HG03097 (cell line): Measurements from ENCODE around the gene SMG7.

ENCODE experiments used
- ATAC-seq: cut with Tn5 transposase; IDR thresholded peaks from one replicate; pipeline ENCODE4 v1.9.1; 2021; ENCODE audit not compliant: unreplicated experiment, low FRiP score

Gene SMG7

DNA sequence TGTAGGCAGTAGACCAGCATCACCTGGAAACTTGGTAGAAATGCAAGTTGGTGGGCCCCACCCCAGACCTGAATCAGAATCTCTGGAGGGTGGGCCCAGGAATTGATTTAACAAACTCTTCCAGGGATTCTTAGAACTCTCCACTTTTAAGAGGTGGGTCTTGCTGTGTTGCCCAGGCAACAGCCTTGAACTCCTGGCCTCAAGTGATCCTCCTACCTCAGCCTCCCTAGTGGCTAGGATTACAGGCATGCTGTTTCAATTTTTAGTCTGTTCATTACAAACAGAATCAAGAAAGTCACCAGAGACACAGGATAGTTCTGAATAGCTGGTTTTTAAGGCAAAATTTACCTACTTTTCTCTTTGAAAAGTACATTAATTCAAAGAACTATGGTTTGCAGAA, 86.8 kb downstream of the SMG7 start:
- ATAC-seq: no peak

DNA sequence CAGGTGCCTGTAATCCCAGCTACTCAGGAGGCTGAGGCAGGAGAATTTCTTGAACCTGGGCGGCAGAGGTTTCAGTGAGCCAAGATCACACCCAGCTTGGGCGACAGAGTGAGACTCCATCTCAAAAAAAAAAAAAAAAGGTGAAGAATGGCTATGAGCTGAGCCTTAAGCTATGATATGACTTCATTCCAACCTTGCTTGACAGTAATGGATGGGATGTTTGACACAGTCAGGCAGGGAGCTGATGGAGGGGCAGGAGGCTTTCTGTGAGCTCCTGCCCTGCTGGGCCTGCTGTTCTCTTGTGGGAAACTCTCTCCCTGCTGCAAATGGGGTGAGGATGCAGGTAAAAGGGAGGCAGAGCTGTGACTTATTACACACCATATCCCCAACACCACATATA, 90.4 kb downstream of the SMG7 start:
- ATAC-seq: no peak

DNA sequence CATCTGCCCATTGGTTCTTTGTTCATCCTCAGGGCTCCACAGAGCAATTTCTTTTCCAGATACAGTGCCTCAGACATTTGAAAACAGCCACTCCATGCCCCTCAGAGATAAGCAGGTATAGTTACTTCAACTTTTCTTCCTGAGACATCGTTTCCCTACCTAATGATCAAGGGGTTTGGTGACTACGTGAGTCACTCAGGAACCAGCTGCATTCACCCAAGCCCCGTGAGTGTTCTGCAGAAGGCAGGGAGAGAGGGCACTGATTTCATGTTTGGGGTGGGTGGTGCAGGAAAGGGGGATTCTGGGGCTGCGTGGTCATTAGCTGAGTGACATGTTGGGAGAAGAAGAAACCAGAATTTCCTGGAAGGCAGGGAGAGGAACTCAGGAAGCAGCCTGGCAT, 93.0 kb downstream of the SMG7 start:
- no peak for ATAC-seq

DNA sequence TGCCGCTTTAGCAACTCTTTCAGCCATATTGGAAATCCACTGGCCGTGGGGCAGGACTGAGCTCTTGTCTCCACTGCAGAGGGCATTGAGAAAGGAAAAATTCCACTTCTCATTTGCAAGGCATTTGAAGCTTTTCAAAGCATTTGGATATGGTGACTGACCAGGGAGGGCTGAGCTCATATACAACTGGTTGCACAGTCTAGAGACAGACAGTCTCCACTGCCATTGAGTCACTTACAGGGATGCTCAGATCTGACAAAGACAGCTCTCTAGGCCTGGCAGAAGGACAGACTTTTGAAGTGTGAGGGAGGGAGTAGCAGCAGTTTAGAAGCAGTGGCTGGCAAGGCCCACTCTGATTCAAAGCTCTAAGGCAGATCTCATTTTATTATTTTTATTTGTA, 93.7 kb downstream of the SMG7 start:
- ATAC-seq: no peak

DNA sequence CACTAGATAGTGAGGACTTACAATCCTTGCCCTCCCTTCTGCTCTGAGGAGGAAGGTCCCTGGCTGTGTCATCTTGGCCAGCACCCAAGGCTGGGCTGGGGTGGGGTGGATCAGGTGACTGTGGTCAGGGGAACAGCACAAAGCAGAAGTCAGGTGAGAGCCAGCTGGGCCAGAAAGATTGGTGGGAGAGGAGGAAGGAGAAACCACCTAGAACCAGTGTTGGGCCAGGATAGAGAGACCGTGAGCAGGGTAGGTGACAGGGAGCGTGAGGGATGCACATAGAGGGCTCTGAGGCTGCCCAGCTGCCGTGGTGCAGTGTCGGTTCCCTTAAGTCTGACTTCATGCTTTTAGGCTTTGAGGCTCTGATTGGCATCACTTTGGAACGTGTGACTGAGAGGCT, 95.3 kb downstream of the SMG7 start:
- no peak for ATAC-seq

DNA sequence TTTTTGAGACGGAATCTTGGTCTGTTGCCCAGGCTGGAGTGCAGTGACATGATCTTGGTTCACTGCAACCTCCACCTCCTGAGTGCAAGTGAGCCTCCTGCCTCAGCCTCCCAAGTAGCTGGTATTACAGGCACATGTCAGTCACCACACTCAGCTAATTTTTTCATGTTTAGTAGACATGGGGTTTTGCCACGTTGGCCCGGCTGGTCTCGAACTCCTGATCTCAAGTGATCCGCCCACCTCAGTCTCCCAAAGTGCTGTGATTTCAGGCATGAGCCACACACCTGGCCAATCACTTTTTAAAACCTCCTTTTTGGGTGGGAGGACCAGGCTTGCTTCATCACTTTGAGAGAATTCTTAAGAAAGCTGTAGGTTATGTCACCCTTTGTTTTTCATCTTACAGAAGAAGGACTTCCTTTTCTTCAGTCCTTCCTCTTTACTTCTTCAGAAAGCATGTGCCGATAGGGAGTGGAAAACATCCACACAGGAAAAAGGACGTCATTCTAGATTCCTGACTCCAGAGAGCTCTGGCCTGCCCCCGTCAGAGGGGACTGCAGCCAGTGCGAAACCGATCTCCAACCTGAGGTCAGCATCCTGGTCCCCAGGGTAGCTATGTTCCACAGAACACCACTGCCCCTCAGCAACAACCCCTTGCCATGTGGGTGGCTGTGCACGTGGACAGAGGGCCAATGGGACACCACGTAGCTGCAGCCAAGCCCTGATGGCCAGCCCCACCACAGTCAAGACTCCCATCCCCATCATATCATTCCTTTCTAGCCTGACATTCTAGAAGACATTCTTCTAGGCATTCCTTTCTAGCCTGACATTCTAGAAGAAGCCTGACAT, 96.1 kb downstream of the SMG7 start:
- ATAC-seq: no peak

DNA sequence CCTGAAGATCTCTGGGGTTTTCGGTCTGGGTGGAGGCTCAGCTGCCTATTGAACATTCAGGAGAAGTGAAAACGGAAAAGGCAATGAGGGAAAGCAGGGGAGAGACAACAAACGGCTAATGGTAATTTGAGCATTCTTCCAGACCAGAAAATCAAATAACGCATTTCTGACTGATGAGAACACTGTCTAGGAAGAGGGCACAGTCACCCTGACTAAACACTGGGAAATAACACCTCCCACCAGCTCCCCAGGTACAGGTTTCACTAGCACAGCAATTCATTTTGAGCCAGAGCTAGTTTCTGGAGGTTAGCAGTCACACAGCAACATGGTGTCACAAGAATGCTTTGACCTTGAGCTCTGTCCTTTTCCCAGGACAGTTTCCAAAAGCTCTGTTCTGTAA, 96.8 kb downstream of the SMG7 start:
- ATAC-seq: no peak

DNA sequence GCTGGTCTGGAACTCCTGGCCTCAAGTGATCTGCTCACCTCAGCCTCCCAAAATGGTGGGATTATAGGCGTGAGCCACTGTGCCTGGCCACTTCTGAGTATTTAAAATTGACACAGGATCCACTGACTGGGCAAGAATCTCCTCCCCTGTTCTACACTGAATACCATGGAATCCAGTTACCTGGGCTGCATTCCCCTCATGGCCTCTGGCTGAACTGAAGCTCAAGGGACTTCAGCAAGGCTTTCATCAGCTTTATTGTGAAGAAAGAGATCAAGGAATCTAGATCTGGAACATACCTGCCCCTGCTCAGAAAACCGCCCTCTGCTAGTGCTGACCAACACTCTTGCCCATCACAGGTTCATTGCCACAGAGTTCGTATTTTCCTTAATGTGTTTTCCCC, 97.5 kb downstream of the SMG7 start:
- ATAC-seq: no peak

DNA sequence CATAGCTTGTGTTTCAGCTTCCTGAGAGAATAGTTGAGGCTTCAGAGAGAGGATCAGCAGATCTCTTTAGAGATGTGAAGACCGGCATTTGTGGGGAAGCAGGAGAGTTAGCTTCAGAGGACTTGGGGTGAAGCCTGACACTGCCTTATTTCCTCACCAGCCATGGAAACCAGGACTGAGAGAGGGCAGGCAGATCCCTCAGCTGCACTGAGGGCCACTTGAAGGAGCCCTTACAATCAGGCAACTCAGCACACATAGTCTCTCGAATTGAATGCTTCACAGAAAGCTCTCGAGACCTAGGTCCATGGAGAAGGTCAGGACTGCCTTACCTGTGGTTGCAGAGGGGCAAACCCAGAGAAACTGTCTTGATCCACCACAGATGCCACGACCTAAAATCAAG, 98.2 kb downstream of the SMG7 start:
- ATAC-seq: no peak

DNA sequence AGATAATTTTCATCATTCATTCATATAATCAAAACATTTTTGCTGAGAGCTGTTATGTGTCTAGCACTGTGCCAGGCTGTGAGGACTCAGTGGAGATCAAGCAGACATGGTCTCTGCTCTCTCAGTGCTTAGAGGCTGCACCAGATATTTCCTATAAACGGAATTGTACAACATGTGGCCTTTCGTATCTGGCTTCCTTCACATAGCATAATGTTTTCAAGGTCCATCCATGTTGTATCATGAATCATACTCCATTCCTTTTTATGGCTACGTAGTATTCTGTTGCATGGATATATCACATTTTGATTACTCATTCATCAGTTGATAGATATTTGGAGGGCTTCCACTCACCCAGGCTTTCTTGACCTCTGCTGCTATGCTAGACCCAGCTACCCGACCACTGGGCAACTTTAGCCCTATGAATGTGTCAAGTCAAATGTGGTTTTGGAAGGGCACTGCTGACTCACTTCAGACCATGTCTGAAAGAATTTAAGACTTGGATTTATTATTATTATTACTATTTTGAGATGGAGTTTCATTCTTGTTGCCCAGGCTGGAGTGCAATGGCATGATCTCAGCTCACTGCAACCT, 99.5 kb downstream of the SMG7 start:
- ATAC-seq: no peak

DNA sequence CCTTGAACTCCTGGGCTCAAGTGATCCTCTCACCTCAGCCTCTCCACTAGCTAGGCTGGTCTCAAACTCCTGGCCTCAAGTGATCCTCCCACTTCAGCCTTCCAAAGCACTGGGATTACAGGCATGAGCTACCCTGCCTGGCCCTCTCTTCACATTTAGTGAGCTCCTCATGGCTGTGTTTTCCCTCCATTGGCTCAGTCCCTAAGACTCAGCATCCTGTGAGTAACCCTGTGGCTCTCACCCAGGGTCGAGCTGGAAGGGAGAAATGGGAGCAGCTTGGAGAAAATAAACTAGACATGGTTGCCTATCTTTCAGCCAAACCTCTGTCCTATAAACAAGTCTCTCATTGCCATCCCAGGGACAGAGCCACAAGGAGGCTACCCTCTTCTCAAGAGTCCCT, 100.4 kb downstream of the SMG7 start:
- ATAC-seq: no peak

DNA sequence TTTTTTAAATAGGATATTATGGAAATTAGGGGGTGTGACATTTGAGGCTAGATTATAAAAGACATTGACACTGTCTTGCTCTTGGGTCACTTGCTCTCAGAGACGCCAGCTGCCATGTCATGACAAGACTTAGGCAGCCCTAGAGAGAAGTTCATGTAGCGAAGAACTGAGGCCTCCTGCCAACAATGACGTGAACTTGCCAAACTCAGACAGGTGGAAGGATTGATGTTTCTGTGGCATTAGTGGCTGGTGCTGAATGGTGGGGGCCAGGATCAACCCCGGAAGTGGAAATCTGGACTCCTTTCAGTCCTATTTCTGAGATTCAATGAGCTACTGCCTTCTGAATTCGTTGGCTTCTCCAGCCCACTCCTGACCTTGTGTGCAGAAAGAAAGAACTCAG, 103.3 kb downstream of the SMG7 start:
- no peak for ATAC-seq

DNA sequence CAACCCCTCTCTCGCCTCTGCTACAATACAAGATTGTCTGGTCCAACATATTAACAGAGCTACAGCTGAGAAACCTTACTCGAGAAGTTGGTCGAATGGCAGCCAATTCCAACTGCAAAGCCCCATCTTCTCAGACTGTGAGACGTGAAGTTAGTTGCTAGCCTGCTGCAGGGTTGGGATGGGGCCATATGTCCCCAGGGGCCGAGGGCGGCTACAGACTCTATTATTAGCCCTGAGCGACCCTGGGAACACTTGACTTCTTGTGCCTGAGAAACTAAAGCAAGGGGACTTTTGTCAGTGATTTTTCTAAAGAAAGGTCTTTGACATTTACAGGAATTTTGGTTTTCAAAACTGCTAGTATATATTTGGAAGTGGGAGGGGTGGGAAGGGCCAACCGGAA, 104.2 kb downstream of the SMG7 start:
- ATAC-seq: no peak

DNA sequence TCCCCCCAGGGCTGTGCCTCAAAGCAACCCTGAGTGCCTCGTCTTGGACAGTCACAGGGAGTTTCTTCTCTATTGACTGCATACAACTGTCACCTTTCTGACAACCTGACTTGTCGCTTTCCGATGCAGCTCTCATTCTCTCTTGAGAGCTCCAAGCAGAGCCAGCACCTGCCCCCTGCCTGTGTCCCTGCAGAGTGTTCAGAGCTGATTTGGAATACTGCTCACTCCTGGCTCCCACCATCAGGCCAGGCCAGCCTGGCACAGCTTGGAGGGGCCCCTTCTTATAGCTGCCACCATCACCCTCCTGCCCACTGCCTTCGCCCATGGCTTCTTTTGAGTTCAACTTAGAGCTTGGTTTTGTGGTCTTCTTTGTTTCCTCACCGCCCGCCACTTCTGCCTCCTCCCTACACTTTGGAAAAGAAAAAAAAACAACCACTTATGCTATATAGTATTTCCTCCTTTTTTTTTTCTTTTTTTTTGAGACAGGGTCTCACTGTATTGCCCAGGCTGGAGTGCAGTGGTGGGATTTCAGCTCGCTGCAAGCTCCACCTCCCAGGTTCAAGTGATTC, 105.7 kb downstream of the SMG7 start:
- no peak for ATAC-seq

DNA sequence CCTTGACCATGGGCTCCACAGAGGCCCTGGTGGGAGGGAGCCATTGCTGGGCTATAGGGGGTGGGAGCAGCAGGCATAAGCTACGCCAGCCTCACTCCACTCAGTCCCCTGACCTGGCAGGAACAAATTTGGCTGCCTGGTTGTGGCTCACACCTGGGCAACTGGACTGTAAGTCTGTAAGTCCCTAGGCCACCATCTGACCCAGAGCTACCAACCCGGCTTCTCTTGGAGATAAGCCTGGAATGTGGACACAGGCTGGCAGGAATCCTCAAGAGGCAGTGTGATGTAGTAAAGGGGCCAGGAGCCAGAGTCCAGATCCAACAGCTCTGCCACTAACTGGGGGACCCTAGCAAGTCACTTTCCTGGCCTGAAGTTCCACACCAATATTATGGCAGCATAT, 106.6 kb downstream of the SMG7 start:
- ATAC-seq: no peak

DNA sequence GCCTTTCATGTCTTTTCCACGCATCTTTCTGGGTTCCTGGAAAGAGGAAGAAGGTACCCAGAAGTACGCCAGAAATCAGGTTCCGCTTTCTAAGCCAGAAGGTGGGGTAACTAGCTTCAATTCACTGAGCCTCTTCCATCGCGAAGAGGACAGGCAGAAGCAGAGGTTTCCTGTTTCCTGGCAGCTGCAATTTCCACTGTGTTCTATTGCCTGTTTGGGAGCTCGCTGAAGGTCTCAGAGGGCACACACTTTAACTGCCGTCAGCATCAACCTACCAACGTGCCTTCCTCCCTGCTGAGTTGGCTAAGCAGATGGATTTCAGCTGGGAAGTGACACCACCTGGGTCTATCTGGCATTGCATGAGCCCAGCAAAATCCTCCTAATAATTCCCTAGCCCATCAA, 108.0 kb downstream of the SMG7 start:
- ATAC-seq: no peak

DNA sequence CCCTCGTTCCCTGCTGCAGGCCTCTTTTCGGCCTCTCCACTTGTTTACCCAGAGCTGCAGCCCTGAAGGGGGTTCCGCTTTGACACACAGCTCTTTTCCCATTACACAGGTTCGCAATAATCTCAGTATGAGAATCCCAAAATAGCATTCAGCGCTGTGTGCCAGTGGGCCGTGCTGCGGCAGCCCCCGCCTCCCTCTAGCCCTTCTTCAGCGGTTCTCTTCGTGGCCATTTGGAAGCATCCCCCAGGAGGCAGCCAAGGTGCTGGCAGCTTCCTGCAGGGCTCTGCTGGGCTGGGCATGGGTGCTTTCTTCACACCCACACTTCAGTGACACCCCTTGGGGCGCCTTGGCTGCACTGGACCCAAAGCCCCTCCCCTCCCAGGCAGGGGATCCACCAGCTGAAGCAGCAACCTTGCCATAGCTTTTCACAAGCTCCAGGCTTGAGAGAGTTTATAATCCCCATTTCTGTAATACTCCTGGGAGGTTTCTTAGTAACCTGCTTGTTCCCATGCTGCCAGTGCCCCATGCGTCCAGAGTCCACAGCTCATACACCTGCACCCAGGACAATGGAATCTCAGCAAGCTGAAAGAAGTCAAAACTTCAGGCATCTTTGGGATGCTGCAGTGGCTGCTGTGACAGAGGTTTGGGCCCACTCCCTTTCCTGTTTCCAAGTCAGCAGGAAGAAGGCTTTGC, 109.9 kb downstream of the SMG7 start:
- ATAC-seq: no peak

DNA sequence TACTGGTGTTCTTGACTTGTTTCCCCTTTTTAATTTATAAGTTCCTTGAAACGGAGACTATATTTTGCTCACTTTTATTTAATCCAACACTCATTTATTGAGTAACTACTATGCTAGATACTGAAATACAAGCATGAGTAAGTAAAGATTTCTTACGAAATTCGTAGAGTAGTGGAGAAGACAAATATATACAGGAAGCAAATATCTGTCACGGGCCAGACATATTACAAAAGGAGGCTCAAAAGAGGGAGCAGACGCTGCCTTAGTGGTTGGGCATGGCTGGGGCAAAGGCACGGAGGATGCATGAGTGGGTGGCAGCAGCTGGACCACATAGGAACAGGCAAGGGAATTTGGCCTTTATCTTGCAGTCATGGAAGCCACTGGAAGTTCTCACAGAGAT, 111.2 kb downstream of the SMG7 start:
- ATAC-seq: no peak

DNA sequence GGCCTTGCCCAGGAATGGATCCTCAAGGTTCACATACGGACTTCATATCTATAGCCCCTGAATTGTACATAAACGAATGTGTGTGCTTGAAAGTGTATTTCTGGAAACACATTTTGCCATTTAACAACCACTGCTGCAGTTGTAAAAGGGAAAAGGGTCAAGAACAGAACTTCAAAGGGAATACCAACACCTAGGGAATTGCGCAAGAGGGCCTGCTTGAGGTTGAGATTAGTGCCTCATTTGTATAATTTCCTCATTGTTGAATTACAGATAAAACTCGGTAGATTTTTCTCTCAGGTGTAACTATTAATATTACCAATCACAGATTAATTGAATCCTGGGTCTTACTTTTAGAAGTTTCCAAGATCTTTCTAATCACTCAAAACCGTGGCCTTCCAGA, 111.8 kb downstream of the SMG7 start:
- no peak for ATAC-seq

DNA sequence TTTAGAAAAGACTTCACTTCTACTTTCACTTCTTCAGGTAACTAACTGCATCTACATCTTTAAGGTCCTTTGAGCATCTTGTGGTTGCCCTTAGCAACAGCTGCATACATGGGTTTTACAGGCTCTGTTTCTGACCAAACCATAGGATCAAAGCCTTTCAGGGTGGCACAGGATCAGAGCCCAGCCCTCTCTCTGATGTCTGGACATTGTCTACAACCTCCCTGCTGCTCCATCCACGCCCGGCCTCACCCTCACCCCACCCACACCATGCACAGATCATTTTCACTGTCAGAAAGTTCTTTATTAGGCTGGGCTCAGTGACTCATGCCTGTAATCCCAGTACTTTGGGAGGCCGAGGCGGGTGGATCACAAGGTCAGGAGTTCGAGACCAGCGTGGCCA, 112.7 kb downstream of the SMG7 start:
- no peak for ATAC-seq

DNA sequence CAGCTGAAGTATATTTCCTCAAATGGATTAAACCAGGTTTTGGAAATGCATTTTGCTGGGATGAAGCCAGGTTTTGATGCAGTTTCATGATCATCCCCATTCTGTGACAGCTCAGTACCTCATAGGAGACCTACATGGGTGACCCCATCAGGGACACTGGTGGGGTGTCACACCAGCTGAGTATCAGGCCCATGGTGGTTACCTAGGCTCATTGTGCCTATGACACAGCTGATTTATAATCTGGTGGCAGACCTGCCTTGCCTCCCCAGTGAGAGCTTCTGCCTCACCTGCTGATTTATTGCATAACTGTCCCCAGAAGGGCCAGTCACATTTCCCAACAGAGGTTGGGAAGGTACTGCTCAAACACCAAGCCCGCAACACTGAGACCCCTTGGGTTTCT, 114.2 kb downstream of the SMG7 start:
- no peak for ATAC-seq

DNA sequence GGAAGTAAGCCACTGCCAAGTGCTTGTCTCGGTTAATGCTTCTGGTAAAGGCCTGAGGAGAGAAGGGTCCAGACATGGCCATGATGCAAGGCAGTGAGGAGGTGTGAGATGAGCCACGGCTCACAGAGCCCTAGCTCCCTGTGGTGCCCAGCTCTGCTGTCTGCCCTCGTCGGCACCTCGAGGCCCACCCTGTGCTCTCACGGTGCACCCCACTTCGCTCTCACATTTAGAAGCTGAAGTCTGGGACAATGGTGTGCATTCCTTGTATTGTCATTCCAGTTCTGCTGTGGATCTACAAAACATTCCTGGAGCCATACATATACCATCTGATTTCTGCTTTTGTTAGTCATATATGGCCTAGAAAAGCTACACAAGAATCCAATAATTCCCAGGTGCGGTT, 114.6 kb downstream of the SMG7 start:
- ATAC-seq: no peak
